Esophagus squamous epithelium (tissue), 5 donors: ENCODE measurements around the gene CIDEC. TPM values are rescaled to one million over a fixed set of nuclear protein-coding genes. Genes with fewer than 3 reads are reported as not detected.
"Not testable (repeated sequence)": the region's sequence is repeated elsewhere in the genome, so short reads cannot be mapped to it uniquely, and the experiment has no call there.

Source experiments
- DNase-seq: peaks from one replicate; lab custom pipeline; 2025; lab: John Stamatoyannopoulos, UW
- H3K27ac ChIP-seq, 4 donors: fragments of 200-600 bp; sonication (generic); one replicate each; pipeline ENCODE4 v1.5.1; 2016 to 2019; ENCODE audit warnings: mild to moderate bottlenecking in 1 of 4
- H3K27me3 ChIP-seq, 4 donors: fragments of 200-600 bp; sonication (generic); 1 replicate in 3 of 4; 2 replicates in 1 of 4; pipeline versions ENCODE4 v1.5.1 to v1.6.0; 2017 to 2021; ENCODE audit warnings: antibody characterized with exemption in 1 of 4
- H3K36me3 ChIP-seq, 3 donors: fragments of 200-600 bp; sonication (generic); one replicate each; pipeline ENCODE4 v1.5.1; 2016 to 2019
- H3K4me1 ChIP-seq, 3 donors: fragments of 200-600 bp; sonication (generic); one replicate each; pipeline ENCODE4 v1.5.1; 2017 to 2019
- H3K4me3 ChIP-seq, 4 donors: fragments of 200-600 bp; sonication (generic); 1 replicate in 3 of 4; 2 replicates in 1 of 4; pipeline ENCODE4 v1.5.1; 2016 to 2019; ENCODE audit warnings: mild to moderate bottlenecking in 2 of 4, moderate library complexity in 1 of 4
- H3K9me3 ChIP-seq, 3 donors: fragments of 200-600 bp; sonication (generic); one replicate each; pipeline ENCODE4 v1.5.1; 2016 to 2019
- CTCF ChIP-seq, 6 experiments: fragments of 450-650 bp in 4 of 6; fragments of 200-600 bp in 2 of 6; sonication (generic) in 2 of 6; IDR thresholded peaks; one replicate each; pipeline ENCODE4 v1.5.1; 2016 to 2019; ENCODE audit warnings: antibody characterized with exemption in 6 of 6, mild to moderate bottlenecking in 4 of 6, moderate library complexity in 4 of 6
- POLR2A ChIP-seq, 4 donors: fragments of 450-650 bp; IDR thresholded peaks; one replicate each; pipeline ENCODE4 v1.6.1; 2017; ENCODE audit warnings: antibody characterized with exemption in 4 of 4, mild to moderate bottlenecking in 4 of 4, moderate library complexity in 3 of 4
- WGBS, 2 donors: methylation state at CpG; one replicate each; pipeline ENCODE4 v1.1.5; 2018; 5-methylcytosine and 5-hydroxymethylcytosine counted together
- intact Hi-C: fragments of 100-400 bp; cut with DNase I; formaldehyde crosslinking; loops from one replicate; pipeline ENCODE4 v1.15.0; 2022
- total RNA-seq, 4 donors: library from RNA; depleted of rRNA; stranded (reverse); fragments of >200 nt; gene quantifications; one replicate each; pipeline ENCODE4 v1.1.0, GENCODE V29; 2016
- donor health status: DM: yes; HTN: yes; CAD: no.

CIDEC gene
- total RNA-seq, 4 donors from 2014 or later, result not detected

- no peak for TF ChIP-seq POLR2A (IDR thresholded peaks at IDR 0.05)
- TF ChIP-seq CTCF (IDR thresholded peaks at IDR 0.05), result no peak
- Histone ChIP-seq H3K4me3 (no peak overlapping the region), H3K36me3 (no peaks in the 10 kb centered on the region), H3K27ac (no peak overlapping the region), H3K9me3 (no peaks in the 10 kb centered on the region), H3K27me3 (no peaks in the 10 kb centered on the region), H3K4me1 (no peaks in the 10 kb centered on the region)
- 45 to 70% methylated on average over 1 of the region's 1 CpG for WGBS, 2 donors
- intact Hi-C loops, result no loop called here
- DNase-seq, result no peak
Observed at GRCh38 chr3:9870978-9871377, 9.1 kb downstream of the CIDEC start.

- intact Hi-C loops, result no loop called here
- H3K27ac ChIP-seq, result no peak overlapping the region
- H3K9me3 ChIP-seq, result no peaks in the 10 kb centered on the region
- no peaks in the 10 kb centered on the region for H3K27me3 ChIP-seq
- WGBS, 2 donors, result 75% methylated on average over 2 of the region's 5 CpGs; no CpG with 5 or more reads in 1 of the 2 donors
- H3K4me3 ChIP-seq, result no peak overlapping the region
- DNase-seq, result no peak
- H3K4me1 ChIP-seq, result peaks cover 0 to 6% (median 0%) of the 10 kb centered on the region in 3 donors
- no peaks in the 10 kb centered on the region for H3K36me3 ChIP-seq
- TF ChIP-seq CTCF (IDR thresholded peaks at IDR 0.05) (no peak), POLR2A (IDR thresholded peaks at IDR 0.05) (no peak)
Observed at GRCh38 chr3:9869955-9870354, 10.1 kb downstream of the CIDEC start.

GRCh38 chr3:9867106-9867505, 12.9 kb downstream of the CIDEC start:
- no peak for DNase-seq
- intact Hi-C loops, result no loop called here
- Histone ChIP-seq H3K27me3 (peaks cover 0 to 16% (median 0%) of the 10 kb centered on the region in 4 donors), H3K4me3 (no peak overlapping the region), H3K4me1 (peaks cover 10 to 34% (median 14%) of the 10 kb centered on the region in 3 donors), H3K27ac (peak overlapping the region; percentile 34 to 81 (median 78)), H3K36me3 (no peaks in the 10 kb centered on the region), H3K9me3 (no peaks in the 10 kb centered on the region)
- no peak for TF ChIP-seq POLR2A (IDR thresholded peaks at IDR 0.05)
- TF ChIP-seq CTCF (IDR thresholded peaks at IDR 0.05), result no peak
- WGBS, 2 donors, result 80 to 89% methylated on average over 6 to 12 of the region's 12 CpGs

GRCh38 chr3:9866639-9867038, 13.4 kb downstream of the CIDEC start:
- Histone ChIP-seq H3K27ac (peak overlapping the region; percentile 34 to 81 (median 78)), H3K4me1 (peaks cover 10 to 34% (median 14%) of the 10 kb centered on the region in 3 donors)

GRCh38 chr3:9865125-9865637, 14.9 kb downstream of the CIDEC start:
- Histone ChIP-seq H3K27ac (peak overlapping the region; percentile 21 to 93 (median 78)), H3K4me1 (peaks cover 10 to 34% (median 14%) of the 10 kb centered on the region in 3 donors), H3K27me3 (peaks cover 0 to 20% (median 0%) of the 10 kb centered on the region in 4 donors), H3K4me3 (peak overlapping the region in 1 of 4 donors; percentile 32)
- 68 to 82% methylated on average over 10 of the region's 10 CpGs for WGBS, 2 donors
- H3K9me3 ChIP-seq, intact Hi-C loops, H3K36me3 ChIP-seq, DNase-seq: not testable (repeated sequence)

More at GRCh38 chr3:9866639-9867038, 13.4 kb downstream of the CIDEC start:
- no peaks in the 10 kb centered on the region for H3K36me3 ChIP-seq
- DNase-seq, result no peak
- no peak overlapping the region for H3K4me3 ChIP-seq
- WGBS, 2 donors, result 92 to 93% methylated on average over 3 to 7 of the region's 8 CpGs
- intact Hi-C loops, result no loop called here
- H3K9me3 ChIP-seq, result no peaks in the 10 kb centered on the region
- TF ChIP-seq POLR2A (IDR thresholded peaks at IDR 0.05), result no peak
- TF ChIP-seq CTCF (IDR thresholded peaks at IDR 0.05), result no peak
- peaks cover 0 to 20% (median 0%) of the 10 kb centered on the region in 4 donors for H3K27me3 ChIP-seq
